ENCODE results near the gene FEZ2.

The FEZ2 gene

GRCh38 chr2:36568516-36569246 lies 29.3 kb downstream of the FEZ2 start:
- Histone ChIP-seq H3K36me3 (replicated peaks; ENCODE audit: low read depth, low read length) (peaks cover 13% of the 10 kb centered on the region), H4K20me1 (ENCODE audit: insufficient read depth, low read length) (no peaks in the 10 kb centered on the region), H3K9me3 (ENCODE audit: insufficient read depth, low read length) (no peaks in the 10 kb centered on the region), H3K79me2 (ENCODE audit: low read length) (no peaks in the 10 kb centered on the region), H3K27me3 (ENCODE audit: low read depth, low read length) (no peaks in the 10 kb centered on the region), H3K9ac (ENCODE audit: low read length) (no peak overlapping the region), H2AFZ (ENCODE audit: low read depth, low read length) (no peak overlapping the region), H3K4me1 (ENCODE audit: low read length) (no peaks in the 10 kb centered on the region), H3K4me2 (ENCODE audit: low read length) (no peak overlapping the region), H3K27ac (ENCODE audit: low read length) (no peak overlapping the region), H3K4me3 (ENCODE audit: low read length) (no peak overlapping the region)
- TF ChIP-seq EZH2phosphoT487 (IDR thresholded peaks at IDR 0.05; ENCODE audit: low read depth) (no peak), CTCF (IDR thresholded peaks at IDR 0.05; ENCODE audit: low read depth, low read length) (no peak)

GRCh38 chr2:36567711-36568408 lies 30.1 kb downstream of the FEZ2 start:
- H3K79me2 ChIP-seq (ENCODE audit: low read length) = no peaks in the 10 kb centered on the region
- H3K9me3 ChIP-seq (ENCODE audit: insufficient read depth, low read length) = no peaks in the 10 kb centered on the region
- H3K4me2 ChIP-seq (ENCODE audit: low read length) = no peak overlapping the region
- H3K4me1 ChIP-seq (ENCODE audit: low read length) = no peaks in the 10 kb centered on the region
- no peak overlapping the region for H2AFZ ChIP-seq (ENCODE audit: low read depth, low read length)
- TF ChIP-seq EZH2phosphoT487 (IDR thresholded peaks at IDR 0.05; ENCODE audit: low read depth) (no peak), CTCF (IDR thresholded peaks at IDR 0.05; ENCODE audit: low read depth, low read length) (no peak)
- H3K9ac ChIP-seq (ENCODE audit: low read length) = no peak overlapping the region
- H3K36me3 ChIP-seq (replicated peaks; ENCODE audit: low read depth, low read length) = peaks cover 13% of the 10 kb centered on the region
- H3K27ac ChIP-seq (ENCODE audit: low read length) = no peak overlapping the region
- H3K27me3 ChIP-seq (ENCODE audit: low read depth, low read length) = no peaks in the 10 kb centered on the region
- no peaks in the 10 kb centered on the region for H4K20me1 ChIP-seq (ENCODE audit: insufficient read depth, low read length)
- no peak overlapping the region for H3K4me3 ChIP-seq (ENCODE audit: low read length)

GRCh38 chr2:36566887-36567286 lies 31.1 kb downstream of the FEZ2 start:
- TF ChIP-seq CTCF (IDR thresholded peaks at IDR 0.05; ENCODE audit: low read depth, low read length) (no peak), EZH2phosphoT487 (IDR thresholded peaks at IDR 0.05; ENCODE audit: low read depth) (no peak)
- Histone ChIP-seq H3K36me3 (replicated peaks; ENCODE audit: low read depth, low read length) (peaks cover 13% of the 10 kb centered on the region), H3K9me3 (ENCODE audit: insufficient read depth, low read length) (no peaks in the 10 kb centered on the region), H3K27ac (ENCODE audit: low read length) (no peak overlapping the region), H3K9ac (ENCODE audit: low read length) (no peak overlapping the region), H3K79me2 (ENCODE audit: low read length) (no peaks in the 10 kb centered on the region), H3K4me2 (ENCODE audit: low read length) (no peak overlapping the region), H2AFZ (ENCODE audit: low read depth, low read length) (no peak overlapping the region), H4K20me1 (ENCODE audit: insufficient read depth, low read length) (no peaks in the 10 kb centered on the region), H3K27me3 (ENCODE audit: low read depth, low read length) (no peaks in the 10 kb centered on the region), H3K4me3 (ENCODE audit: low read length) (no peak overlapping the region), H3K4me1 (ENCODE audit: low read length) (no peaks in the 10 kb centered on the region)

DNA sequence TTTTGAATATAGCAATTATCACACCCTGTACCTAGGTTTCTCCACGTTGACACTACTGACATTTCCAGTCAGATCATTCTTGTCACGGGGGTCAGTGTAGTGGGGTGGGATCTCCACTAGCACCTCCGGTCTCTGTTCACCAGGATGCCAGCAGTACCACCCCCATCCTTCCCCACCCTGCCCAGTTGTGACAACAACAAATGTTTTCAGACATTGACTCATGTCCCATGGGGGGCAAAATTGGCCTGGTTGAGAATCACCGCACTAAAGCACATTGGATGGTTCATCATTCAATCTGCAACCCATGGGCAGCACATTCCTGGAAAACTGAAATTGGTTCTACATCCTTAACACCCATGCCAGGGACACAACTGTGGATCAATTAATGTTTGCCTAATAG lies 32.3 kb downstream of the FEZ2 start:
- no peaks in the 10 kb centered on the region for H3K79me2 ChIP-seq (ENCODE audit: low read length)
- no peaks in the 10 kb centered on the region for H3K9me3 ChIP-seq (ENCODE audit: insufficient read depth, low read length)
- no peak overlapping the region for H2AFZ ChIP-seq (ENCODE audit: low read depth, low read length)
- no peak overlapping the region for H3K4me2 ChIP-seq (ENCODE audit: low read length)
- H4K20me1 ChIP-seq (ENCODE audit: insufficient read depth, low read length) = no peaks in the 10 kb centered on the region
- H3K9ac ChIP-seq (ENCODE audit: low read length) = no peak overlapping the region
- H3K4me3 ChIP-seq (ENCODE audit: low read length) = no peak overlapping the region
- no peaks in the 10 kb centered on the region for H3K4me1 ChIP-seq (ENCODE audit: low read length)
- H3K27me3 ChIP-seq (ENCODE audit: low read depth, low read length) = no peaks in the 10 kb centered on the region
- TF ChIP-seq EZH2phosphoT487 (IDR thresholded peaks at IDR 0.05; ENCODE audit: low read depth) = no peak
- TF ChIP-seq CTCF (IDR thresholded peaks at IDR 0.05; ENCODE audit: low read depth, low read length) = no peak
- H3K36me3 ChIP-seq (replicated peaks; ENCODE audit: low read depth, low read length) = peaks cover 17% of the 10 kb centered on the region
- H3K27ac ChIP-seq (ENCODE audit: low read length) = no peak overlapping the region
